ENCODE data around the gene TMEM79.

DNA sequence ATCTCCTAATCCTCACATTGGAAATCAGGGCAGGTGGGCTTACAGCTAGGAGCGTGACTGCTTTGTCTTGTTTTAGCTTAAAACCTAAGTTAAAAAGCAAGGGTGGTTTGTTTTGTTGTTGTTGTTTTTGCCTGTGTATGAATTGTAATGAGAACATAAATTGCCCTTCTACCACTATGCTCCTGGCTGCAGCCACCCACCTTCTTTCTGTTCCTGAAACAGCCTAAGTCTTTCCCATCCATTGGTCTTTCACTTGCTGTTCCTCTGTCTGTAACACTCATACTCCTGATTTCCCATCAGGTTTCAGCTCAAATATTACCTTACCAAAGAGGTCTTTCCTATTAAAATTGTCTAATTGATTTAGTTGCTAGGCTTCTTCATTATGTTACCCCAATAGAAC, 604 bp upstream of the TMEM79 start:
- no peak for TF ChIP-seq GATA2 (IDR thresholded peaks at IDR 0.05; ENCODE audit: low read depth, low read length)
- no peak for TF ChIP-seq GATA3 (IDR thresholded peaks at IDR 0.05; ENCODE audit: low read depth, low read length)

All from SH-SY5Y (cell line).